GM10248 (cell line): Measurements from ENCODE around the gene PLA2G2D.

Experiments
- CTCF ChIA-PET: fragments of 300-600 bp; sonication (Branson Sonifier 250); formaldehyde crosslinking; extraction: SDS; loops from one replicate; lab custom pipeline; 2021; ENCODE audit warnings: antibody characterized with exemption; lab: Yijun Ruan, JAX
- POLR2A ChIA-PET: fragments of 350-650 bp; sonication (Branson Sonifier 250); formaldehyde crosslinking; extraction: SDS; loops from one replicate; lab custom pipeline; 2020; ENCODE audit warnings: antibody characterized with exemption; lab: Yijun Ruan, JAX
- DNase-seq: peaks from one replicate; pipeline ENCODE4 v3.0.0; 2012; ENCODE audit errors: extremely low spot score
- CTCF ChIP-seq: IDR thresholded peaks from 2 replicates; pipeline ENCODE4 v1.5.1; 2012; ENCODE audit warnings: mild to moderate bottlenecking, low read depth; ENCODE audit errors: extremely low read depth, missing control alignments, control extremely low read depth

The PLA2G2D gene

GRCh38 chr1:20069874-20070273, 49.5 kb downstream of the PLA2G2D start, which contains the start of gene PLA2G5:
PLA2G5 (plus strand) TSS chr1:20070194; CDS start chr1:20084831, 14,637 bp downstream.
- ChIA-PET CTCF (no interaction called here), POLR2A (no interaction called here)
- no peak for TF ChIP-seq CTCF
- no peak for DNase-seq

- POLR2A ChIA-PET, result no interaction called here
- DNase-seq, result no peak
- TF ChIP-seq CTCF, result no peak
- CTCF ChIA-PET, result no interaction called here
Observed at GRCh38 chr1:20068722-20069121, 50.6 kb downstream of the PLA2G2D start.

GRCh38 chr1:20063861-20064292, 55.5 kb downstream of the PLA2G2D start:
- TF ChIP-seq CTCF, result no peak
- ChIA-PET CTCF (interaction anchor here (1.2 kb wide), 1 partner anchor 116 kb away, joined by 3 read pairs; no protein-coding TSS in a partner anchor), POLR2A (no interaction called here)
- DNase-seq, result no peak
